HepG2 (cell line): ENCODE results near the gene AGMO. TPM values are rescaled to one million over a fixed set of nuclear protein-coding genes. Genes with fewer than 3 reads are reported as not detected.

Experiments
- ATAC-seq: fragments of 200-7000 bp; cut with Tn5 transposase; 3 replicates; pipeline ENCODE4 v1.9.1; 2020; ENCODE audit warnings: mild to moderate bottlenecking, moderate library complexity
- BruUV-seq: library from RNA; stranded (reverse); fragments of 400-500 nt; replicated peaks from 2 replicates; lab custom pipeline; 2021; lab: Mats Ljungman, UMichigan
- CTCF ChIA-PET: fragments of 300-600 bp; formaldehyde crosslinking; extraction: SDS; loops from one replicate; lab custom pipeline; 2021; ENCODE audit warnings: low total read pairs, inconsistent platforms, low intra/inter-chr PET ratio; lab: Yijun Ruan, JAX
- POLR2A ChIA-PET: fragments of 350-600 bp; sonication (Branson Sonifier 250); formaldehyde crosslinking; loops from one replicate; lab custom pipeline; 2020; ENCODE audit warnings: antibody characterized with exemption, inconsistent platforms; lab: Yijun Ruan, JAX
- DNase-seq: peaks from one replicate; pipeline ENCODE4 v3.0.0-alpha.2; 2015; ENCODE audit warnings: low spot score
- FAIRE-seq: peaks from 3 replicates; lab custom pipeline; 2011; peaks lifted over from hg19 to GRCh38; lab: Jason Lieb, UNC
- H2AFZ ChIP-seq: one replicate; pipeline ENCODE4 v1.6.1; 2011; ENCODE audit warnings: low read length, inconsistent platforms
- H3K27ac ChIP-seq: fragments of 300-600 bp; 3 replicates; pipeline ENCODE4 v1.8.0; 2011; ENCODE audit warnings: mixed run types, mild to moderate bottlenecking, mixed read lengths, low read length, inconsistent platforms; ENCODE audit not compliant: insufficient read depth; ENCODE audit errors: extremely low read length
- H3K27me3 ChIP-seq, 2 experiments: fragments of 200-600 bp in 1 of 2; 2 replicates in 1 of 2; 3 replicates in 1 of 2; pipeline versions ENCODE4 v1.6.0 to v1.8.0; 2011; ENCODE audit warnings: low read length in 2 of 2, mild to moderate bottlenecking in 2 of 2, moderate library complexity in 2 of 2, inconsistent platforms in 1 of 2; ENCODE audit not compliant: insufficient read depth in 2 of 2, control insufficient read depth in 1 of 2
- H3K36me3 ChIP-seq, 2 experiments: fragments of 200-600 bp in 1 of 2; replicated peaks in 1 of 2; 2 replicates in 1 of 2; 3 replicates in 1 of 2; pipeline versions ENCODE4 v1.5.1 to v1.8.0; 2011; ENCODE audit warnings: low read length in 2 of 2, inconsistent platforms in 1 of 2; ENCODE audit not compliant: insufficient read depth in 2 of 2, control insufficient read depth in 1 of 2
- H3K4me1 ChIP-seq: 2 replicates; pipeline ENCODE4 v1.5.1; 2012; ENCODE audit warnings: low read length, inconsistent platforms; ENCODE audit not compliant: insufficient read depth
- H3K4me2 ChIP-seq: 2 replicates; pipeline ENCODE4 v1.6.0; 2011; ENCODE audit warnings: low read depth, low read length, inconsistent platforms
- H3K4me3 ChIP-seq, 3 experiments: fragments of 200-600 bp in 1 of 3; sonication (generic), shearing (Covaris generic) in 1 of 3; replicated peaks in 1 of 3; 2 replicates each; pipeline ENCODE4 v1.5.1; 2011 to 2016; ENCODE audit warnings: low read length in 3 of 3, inconsistent platforms in 2 of 3, low read depth in 2 of 3, mild to moderate bottlenecking in 2 of 3, control low read depth in 1 of 3, mixed read lengths in 1 of 3; ENCODE audit not compliant: insufficient read depth in 1 of 3
- H3K79me2 ChIP-seq: one replicate; pipeline ENCODE4 v1.6.1; 2011; ENCODE audit warnings: low read length, inconsistent platforms; ENCODE audit not compliant: insufficient read depth
- H3K9ac ChIP-seq: 2 replicates; pipeline ENCODE4 v1.6.0; 2011; ENCODE audit warnings: mild to moderate bottlenecking, low read depth, low read length, inconsistent platforms; ENCODE audit not compliant: insufficient read depth
- H3K9me3 ChIP-seq: 2 replicates; pipeline ENCODE4 v1.5.1; 2012; ENCODE audit warnings: mild to moderate bottlenecking, low read length
- H4K20me1 ChIP-seq: 2 replicates; pipeline ENCODE4 v1.6.0; 2011; ENCODE audit warnings: inconsistent platforms, mild to moderate bottlenecking, low read length, moderate library complexity; ENCODE audit not compliant: insufficient read depth
- CAMTA2 ChIP-seq: sonication (generic); formaldehyde crosslinking; IDR thresholded peaks from 2 replicates; pipeline ENCODE4 v1.4.0; 2020; ENCODE audit warnings: mild to moderate bottlenecking, missing genetic modification reagents, borderline replicate concordance
- ETS1 ChIP-seq: sonication (generic); formaldehyde crosslinking; IDR thresholded peaks from 2 replicates; pipeline ENCODE4 v1.4.0; 2020; ENCODE audit warnings: missing genetic modification reagents
- GATAD2A ChIP-seq: IDR thresholded peaks from 2 replicates; pipeline ENCODE4 v1.6.1; 2016
- KDM6A ChIP-seq: IDR thresholded peaks from 2 replicates; pipeline ENCODE4 v1.6.1; 2016; ENCODE audit warnings: low read depth
- PITX1 ChIP-seq: sonication (generic); formaldehyde crosslinking; IDR thresholded peaks from 2 replicates; pipeline ENCODE4 v1.5.1; 2020; ENCODE audit warnings: mild to moderate bottlenecking, missing genetic modification reagents
- RNF219 ChIP-seq: sonication (generic); formaldehyde crosslinking; IDR thresholded peaks from 2 replicates; pipeline ENCODE4 v1.5.0; 2020; ENCODE audit warnings: mild to moderate bottlenecking, missing genetic modification reagents
- RORA ChIP-seq: sonication (generic); formaldehyde crosslinking; IDR thresholded peaks from 2 replicates; pipeline ENCODE4 v1.5.0; 2020; ENCODE audit warnings: mild to moderate bottlenecking, missing genetic modification reagents, moderate library complexity
- SIN3B ChIP-seq: fragments of 150-350 bp; IDR thresholded peaks from 2 replicates; pipeline ENCODE4 v1.6.1; 2014; ENCODE audit warnings: low read length
- TMF1 ChIP-seq: sonication (generic); formaldehyde crosslinking; IDR thresholded peaks from 2 replicates; pipeline ENCODE4 v1.8.1; 2022; ENCODE audit warnings: low read depth, missing genetic modification reagents
- YEATS2 ChIP-seq: sonication (generic); formaldehyde crosslinking; IDR thresholded peaks from 2 replicates; pipeline ENCODE4 v1.4.0; 2020; ENCODE audit warnings: missing genetic modification reagents, borderline replicate concordance
- ZBTB10 ChIP-seq: sonication (generic); formaldehyde crosslinking; IDR thresholded peaks from 2 replicates; pipeline ENCODE4 v1.4.0; 2020; ENCODE audit warnings: missing genetic modification reagents, borderline replicate concordance
- ZFP62 ChIP-seq: sonication (generic); formaldehyde crosslinking; IDR thresholded peaks from 2 replicates; pipeline ENCODE4 v1.4.0; 2020; ENCODE audit warnings: missing genetic modification reagents
- ZNF180 ChIP-seq: sonication (generic); formaldehyde crosslinking; IDR thresholded peaks from 2 replicates; pipeline ENCODE4 v1.4.0; 2020; ENCODE audit warnings: low read depth, missing genetic modification reagents, borderline replicate concordance
- ZNF33A ChIP-seq: sonication (generic); formaldehyde crosslinking; IDR thresholded peaks from 2 replicates; pipeline ENCODE4 v1.5.1; 2020; ENCODE audit warnings: missing genetic modification reagents, mild to moderate bottlenecking, moderate library complexity, borderline replicate concordance
- ZNF354B ChIP-seq: sonication (generic); formaldehyde crosslinking; IDR thresholded peaks from 2 replicates; pipeline ENCODE4 v1.8.0; 2022; ENCODE audit warnings: mild to moderate bottlenecking, missing genetic modification reagents
- ZNF512 ChIP-seq: sonication (generic); formaldehyde crosslinking; IDR thresholded peaks from 2 replicates; pipeline ENCODE4 v1.4.0; 2020; ENCODE audit warnings: mild to moderate bottlenecking, missing genetic modification reagents
- ZNF530 ChIP-seq: sonication (generic); formaldehyde crosslinking; IDR thresholded peaks from 2 replicates; pipeline ENCODE4 v1.5.0; 2020; ENCODE audit warnings: low read depth, mild to moderate bottlenecking, missing genetic modification reagents
- ZNF580 ChIP-seq: IDR thresholded peaks from 2 replicates; pipeline ENCODE4 v1.6.1; 2016; ENCODE audit warnings: low read depth, borderline replicate concordance
- ZNF616 ChIP-seq: sonication (generic); formaldehyde crosslinking; IDR thresholded peaks from 2 replicates; pipeline ENCODE4 v1.5.0; 2020; ENCODE audit warnings: low read depth, mild to moderate bottlenecking, missing genetic modification reagents
- WGBS: methylation state at CpG from one replicate; pipeline ENCODE4 v1.1.6; 2017; ENCODE audit warnings: low lambda C conversion rate; 5-methylcytosine and 5-hydroxymethylcytosine counted together
- in situ Hi-C: cut with HindIII; loops from 2 replicates; pipeline ENCODE4 v1.10.0; 2017; ENCODE audit warnings: low pct_unique_long_range_greater_than_20kb; ENCODE audit not compliant: extremely low pct_ligation_motif_present
- intact Hi-C: fragments of 100-400 bp; cut with micrococcal nuclease; formaldehyde crosslinking; loops from one replicate; pipeline ENCODE4 v1.10.0; 2022; ENCODE audit not compliant: unreplicated experiment
- polyA plus RNA-seq, 8 experiments: library from polyadenylated mRNA; depleted of rRNA in 3 of 8; stranded (reverse) in 7 of 8; unstranded in 1 of 8; fragments of >200 nt; fragmentation: Illumina TruSeq in 4 of 8; extraction: Trizol in 4 of 8; gene quantifications; 2 replicates each; pipeline versions ENCODE4 v1.2.1 to v1.2.3, GENCODE V29; 2011 to 2016; ENCODE audit warnings: low read depth in 4 of 8, missing spikeins in 1 of 8, mixed read lengths in 1 of 8; ENCODE audit not compliant: insufficient read depth in 1 of 8
- total RNA-seq, 5 experiments: library from RNA; depleted of rRNA; stranded (reverse); fragments of >200 nt; fragmentation: Illumina TruSeq; extraction: Trizol; gene quantifications; 2 replicates each; pipeline ENCODE4 v1.2.3, GENCODE V29; 2016; ENCODE audit warnings: low read depth in 1 of 5

Gene AGMO
- total and polyA plus RNA-seq, 2 of the 13 experiments (the other 11 are each of a cell fraction or from before 2014, with no cell fraction given): 0.22 to 0.50 TPM

GRCh38 chr7:15554744-15555143, 7.1 kb downstream of the AGMO start:
- no peak overlapping the region for H3K27ac ChIP-seq
- no peaks in the 10 kb centered on the region for H3K36me3 ChIP-seq
- no peak overlapping the region for H3K4me2 ChIP-seq
- DNase-seq: no peak
- POLR2A ChIA-PET: no interaction called here
- peaks cover 18% of the 10 kb centered on the region for H3K9me3 ChIP-seq
- WGBS: 74% methylated on average over 3 of the region's 3 CpGs
- intact Hi-C loops (no loop called here), in situ Hi-C loops (no loop called here)
- CTCF ChIA-PET: no interaction called here
- H2AFZ ChIP-seq: no peak overlapping the region
- no peaks in the 10 kb centered on the region for H3K27me3 ChIP-seq
- H3K9ac ChIP-seq: no peak overlapping the region
- H3K4me1 ChIP-seq: no peaks in the 10 kb centered on the region
- no TSS peak for BruUV-seq
- no peaks in the 10 kb centered on the region for H4K20me1 ChIP-seq
- TF ChIP-seq PITX1 (no peak), CAMTA2 (CRISPR knock-in tag) (no peak), ZFP62 (CRISPR knock-in tag) (no peak), ZNF580 (CRISPR knock-in tag) (no peak), ZBTB10 (CRISPR knock-in tag) (no peak), SIN3B (no peak), ZNF180 (no peak), TMF1 (CRISPR knock-in tag) (no peak), ZNF354B (CRISPR knock-in tag) (no peak), ZNF616 (CRISPR knock-in tag) (no peak), ZNF512 (CRISPR knock-in tag) (no peak), YEATS2 (CRISPR knock-in tag) (no peak), GATAD2A (CRISPR knock-in tag) (no peak), ZNF33A (no peak), RNF219 (CRISPR knock-in tag) (no peak), ETS1 (CRISPR knock-in tag) (no peak), RORA (no peak), KDM6A (CRISPR knock-in tag) (no peak), ZNF530 (no peak)
- TF ChIP-seq, all 625 proteins: peak for 0
- FAIRE-seq: no peak
- no peak overlapping the region for H3K4me3 ChIP-seq
- no peaks in the 10 kb centered on the region for H3K79me2 ChIP-seq
- no peak for ATAC-seq
